Right lung (tissue), 5 donors: ENCODE measurements around the gene DNM3. TPM values are rescaled to one million over a fixed set of nuclear protein-coding genes. Genes with fewer than 3 reads are reported as not detected.
A peak's percentile ranks its signal among the peaks of the same experiment; 100 is the strongest.

Experiments
- DNase-seq, 2 donors: peaks; one replicate each; pipeline ENCODE4 v3.0.0-alpha.2; 2013
- polyA plus RNA-seq, 5 donors: library from polyadenylated mRNA; unstranded; fragments of 120-200 nt; gene quantifications; one replicate each; pipeline versions ENCODE4 v1.2.1 to v1.2.3, GENCODE V29; 2013; ENCODE audit warnings: inconsistent platforms in 1 of 5, low replicate concordance in 1 of 5; ENCODE audit not compliant: insufficient read length in 5 of 5, insufficient read depth in 1 of 5

Gene DNM3
- polyA plus RNA-seq, 5 donors = 4.1 to 6.9 (median 5.2) TPM

DNA sequence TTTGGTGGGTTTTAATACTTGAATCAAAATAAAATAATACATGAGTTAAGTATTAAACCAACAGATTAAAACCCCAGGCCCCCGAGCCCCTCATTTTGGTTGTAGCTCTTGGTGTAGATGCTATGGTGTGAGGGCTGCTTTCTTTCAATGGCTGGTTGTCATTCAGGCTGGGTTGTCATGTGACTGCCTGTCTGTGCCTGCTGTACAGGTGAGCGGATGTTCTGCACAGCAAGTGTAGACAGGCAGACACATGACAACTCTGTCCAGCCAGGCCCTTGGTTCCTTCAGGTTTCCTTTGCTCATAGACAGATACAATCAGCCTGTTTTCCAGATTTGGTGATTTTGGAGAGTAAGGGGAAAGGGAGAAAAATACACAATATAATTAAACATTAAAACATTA is 297.3 kb downstream of the DNM3 start:
- DNase-seq = no peak

DNA sequence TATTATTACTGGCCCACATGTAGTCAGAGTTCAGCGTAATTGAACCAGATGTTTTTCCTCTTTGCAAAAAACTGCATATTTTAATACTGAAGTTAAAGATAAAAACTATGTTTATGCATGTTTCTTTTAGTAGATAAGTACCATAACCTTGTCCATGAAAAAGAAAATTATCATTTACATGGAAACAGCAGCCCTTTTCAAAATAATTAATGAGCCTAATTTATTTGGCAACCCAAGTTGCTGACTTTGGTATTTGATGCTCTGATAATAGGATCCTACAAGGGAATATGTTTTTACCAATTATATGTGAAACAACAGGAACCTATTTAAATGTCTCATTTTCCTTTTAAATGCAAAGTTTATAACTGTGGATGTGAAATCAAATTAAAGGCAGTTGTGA is 297.9 kb downstream of the DNM3 start:
- DNase-seq = no peak

DNA sequence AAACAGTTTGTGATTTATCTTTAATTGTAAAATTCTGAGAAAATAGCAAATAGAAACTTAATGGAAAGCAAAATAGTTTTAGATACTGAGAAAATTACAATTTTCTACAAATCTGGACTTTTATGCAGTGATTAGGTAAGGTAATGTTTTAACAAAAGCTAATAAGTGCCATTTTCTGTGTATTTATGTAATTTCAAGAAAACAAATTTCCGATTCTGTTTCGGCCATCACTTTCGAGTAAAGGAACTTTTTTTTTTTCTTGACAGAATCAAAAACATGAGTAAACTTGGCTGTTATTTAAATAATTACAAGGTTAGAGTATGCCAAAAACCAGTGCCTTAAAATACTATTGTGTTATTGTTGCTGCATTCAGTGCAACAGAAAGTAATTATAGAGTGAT is 298.8 kb downstream of the DNM3 start:
- no peak for DNase-seq

DNA sequence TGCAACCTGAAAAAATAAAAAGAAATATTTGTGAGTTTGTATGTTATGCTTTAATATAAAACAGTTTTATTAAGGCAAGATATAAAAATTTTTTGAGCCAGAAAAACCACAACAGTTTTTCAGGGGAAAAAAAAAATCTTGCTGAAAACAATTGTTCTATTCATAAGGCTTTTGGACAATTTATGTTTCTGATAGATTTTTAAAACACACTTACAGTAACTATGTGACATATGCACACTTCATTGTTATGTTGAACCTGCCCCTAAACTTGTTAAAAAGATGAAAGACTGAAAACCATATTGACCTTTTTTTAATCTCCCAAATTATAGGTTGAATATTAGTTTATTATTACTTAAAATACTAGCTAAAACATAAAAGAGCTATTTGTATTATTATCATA is 299.3 kb downstream of the DNM3 start:
- no peak for DNase-seq

DNA sequence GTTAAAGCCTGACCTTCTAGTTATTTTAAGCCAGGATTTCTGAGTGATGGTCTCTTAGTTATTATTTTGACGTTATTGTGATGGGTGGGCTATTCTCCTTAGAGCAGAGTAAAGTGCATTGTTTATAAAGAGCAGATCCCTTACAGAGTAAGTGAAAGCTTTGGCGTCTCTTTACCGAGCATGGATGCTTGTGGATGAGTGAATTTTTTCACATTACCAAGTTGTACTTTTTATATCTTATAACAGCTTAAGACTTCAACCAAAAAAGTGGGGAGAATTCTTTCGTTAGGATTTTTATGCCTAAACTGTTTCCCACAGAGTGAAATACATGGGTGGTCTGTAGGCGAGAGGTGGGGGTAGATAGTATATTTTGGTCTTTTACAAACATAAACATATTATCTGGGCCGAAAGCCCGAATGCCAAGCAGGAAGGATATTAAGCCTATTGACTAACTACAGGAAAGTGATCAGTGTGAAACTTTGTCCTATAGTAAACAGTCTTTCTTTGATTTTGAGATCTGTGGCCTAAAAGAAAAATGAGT is 300.1 kb downstream of the DNM3 start:
- peak in 1 of 2 donors; percentile 51 for DNase-seq

DNA sequence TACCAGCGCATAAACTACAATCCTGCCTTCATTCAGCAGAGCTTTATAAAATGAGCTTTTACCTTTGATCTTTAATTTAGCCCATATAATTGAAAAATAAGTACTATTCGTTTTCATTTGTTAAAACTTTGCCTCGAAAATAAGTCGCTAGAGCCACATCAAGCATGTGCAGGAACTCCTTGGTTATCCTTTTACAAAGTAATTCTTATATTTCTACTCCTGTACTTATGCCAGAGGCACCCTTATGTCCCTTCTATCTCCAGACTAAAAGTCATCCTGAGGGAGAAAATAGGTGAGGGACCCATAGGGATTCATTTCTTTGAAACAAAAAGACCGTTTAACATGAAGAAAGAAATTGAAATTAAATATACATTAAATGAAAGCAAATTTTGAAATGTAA is 301.0 kb downstream of the DNM3 start:
- no peak for DNase-seq

DNA sequence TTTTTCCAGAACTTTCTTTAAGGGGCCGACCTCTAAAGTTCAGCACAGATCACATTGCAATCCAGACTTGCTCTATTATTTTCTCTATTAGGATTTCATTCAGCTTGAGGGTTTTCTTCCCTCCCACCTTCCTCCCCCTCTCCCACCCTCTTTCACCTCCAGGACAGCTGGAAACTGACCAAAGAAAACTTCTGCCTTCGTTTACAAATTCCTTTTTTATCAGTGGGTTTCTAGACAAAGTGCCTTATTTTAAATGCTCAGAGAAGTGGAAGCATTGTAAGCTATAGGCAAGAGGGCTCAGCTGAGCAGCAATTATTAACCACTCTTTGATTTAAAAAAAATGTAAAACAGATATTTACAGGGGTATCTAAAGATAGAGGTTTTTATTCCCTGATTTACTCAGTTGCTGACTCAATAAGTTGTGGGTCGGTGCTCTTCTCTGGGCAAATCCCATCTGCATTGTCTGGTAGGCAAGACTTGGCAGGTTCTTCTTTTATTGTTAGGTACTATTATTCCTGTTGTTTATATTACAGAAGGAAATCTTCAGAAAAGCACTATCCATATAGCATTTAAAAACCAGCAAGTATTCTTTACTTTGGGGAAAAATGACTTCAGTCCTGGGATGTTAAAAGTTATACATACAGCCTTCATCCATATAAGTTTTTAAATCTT is 302.2 kb downstream of the DNM3 start:
- peak in 1 of 2 donors; percentile 52 for DNase-seq

DNA sequence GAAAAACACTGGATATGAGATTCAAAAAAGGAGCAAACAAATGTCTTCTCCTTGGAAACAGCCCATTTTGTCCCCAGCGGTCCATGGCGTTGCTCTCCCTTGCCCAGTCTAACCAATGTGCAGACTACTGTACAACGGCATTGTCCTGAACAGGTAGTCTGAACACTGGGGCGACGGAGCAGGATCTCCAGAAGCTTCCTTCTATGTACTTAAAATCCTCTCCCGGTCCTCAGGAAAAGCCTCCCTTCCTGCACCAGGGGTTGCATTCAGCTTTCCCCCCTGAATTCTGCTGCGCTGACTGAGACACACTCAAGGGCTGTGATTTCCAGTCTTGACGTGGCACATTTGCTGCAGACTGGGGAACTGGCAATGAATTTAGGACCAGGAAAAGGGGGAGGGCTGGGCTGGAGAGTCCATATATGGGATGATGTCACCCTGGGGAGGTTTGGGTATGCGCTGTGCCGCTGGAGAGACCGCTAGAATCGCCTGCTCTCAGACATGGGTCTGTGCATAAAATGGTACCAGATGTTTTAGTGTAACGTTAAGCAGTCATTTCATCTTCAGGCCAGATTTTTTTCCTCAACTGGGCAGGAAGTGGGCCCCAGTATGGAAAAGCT is 303.3 kb downstream of the DNM3 start:
- peak; percentile 92 to 95 for DNase-seq

DNA sequence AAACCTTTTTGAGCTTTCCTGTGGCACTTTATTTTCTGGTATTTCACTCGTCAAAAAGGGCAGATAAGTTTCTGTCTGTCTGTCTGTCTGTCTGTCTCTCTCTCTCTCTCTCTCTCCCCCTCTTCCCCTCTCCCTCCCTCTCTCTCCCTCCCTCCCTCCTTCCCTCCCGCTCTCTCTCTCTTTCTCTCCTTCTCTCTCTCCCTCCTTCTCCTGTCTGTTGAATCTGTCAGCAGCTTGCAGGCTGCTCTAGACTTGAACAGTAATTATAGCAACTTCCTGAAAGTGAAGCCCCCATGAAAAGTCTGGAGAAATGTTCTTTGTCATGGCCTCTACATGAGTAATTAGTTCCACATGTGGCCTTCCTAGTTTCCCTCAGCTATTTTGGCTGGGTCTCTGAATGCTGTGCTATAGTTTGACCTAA is 303.9 kb downstream of the DNM3 start:
- peak in 1 of 2 donors; percentile 66 for DNase-seq

DNA sequence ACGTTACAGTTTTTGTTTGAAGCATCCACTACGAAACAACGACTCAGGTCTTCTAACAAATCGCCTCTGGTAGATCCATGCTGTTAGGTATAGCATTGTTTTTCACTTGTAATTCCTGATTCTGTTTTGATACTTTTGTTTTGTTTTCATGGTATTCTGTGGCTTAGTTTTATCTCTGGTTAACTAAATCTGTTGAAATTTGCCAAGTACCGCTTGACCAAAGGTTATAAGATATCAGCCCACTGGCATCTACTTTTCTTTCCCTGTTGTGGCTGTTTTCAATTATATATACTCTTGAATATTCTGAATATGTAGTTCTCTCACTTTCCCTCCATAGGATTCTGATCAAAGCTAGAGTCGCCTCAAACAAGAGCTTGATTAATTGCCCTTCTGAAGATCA is 304.4 kb downstream of the DNM3 start:
- no peak for DNase-seq

DNA sequence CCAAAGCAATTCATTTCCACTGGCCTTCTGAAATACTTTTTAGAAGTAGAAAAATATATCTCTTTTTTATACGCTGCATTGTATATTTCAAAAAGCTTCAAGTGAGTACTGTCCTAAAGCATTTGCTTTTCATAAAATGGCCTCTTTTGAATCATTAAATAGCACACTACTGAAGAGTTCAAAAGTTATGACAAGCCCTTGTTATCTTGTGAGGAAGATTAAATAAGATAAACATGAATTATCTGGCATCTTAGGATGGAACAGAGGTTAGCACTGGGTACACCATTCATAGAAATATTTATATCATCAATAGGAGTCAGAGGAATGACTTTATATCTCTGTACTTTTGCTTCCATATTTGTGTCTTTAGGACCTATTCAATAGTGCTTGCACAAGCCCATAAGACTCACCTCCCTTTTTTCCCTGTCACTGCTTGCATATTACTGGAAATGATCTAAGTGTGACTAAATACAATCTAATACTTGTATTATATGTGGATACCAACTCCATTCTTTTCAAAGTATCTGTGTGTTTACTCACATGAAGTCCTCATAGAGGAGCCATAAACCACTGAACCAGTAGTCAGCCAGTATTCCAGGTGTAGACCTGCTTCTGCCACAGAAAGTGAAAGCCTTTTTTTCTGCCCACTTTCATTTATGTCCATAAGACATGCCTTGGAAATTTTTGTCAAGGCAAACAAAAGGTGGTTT is 305.0 kb downstream of the DNM3 start:
- DNase-seq = no peak

DNA sequence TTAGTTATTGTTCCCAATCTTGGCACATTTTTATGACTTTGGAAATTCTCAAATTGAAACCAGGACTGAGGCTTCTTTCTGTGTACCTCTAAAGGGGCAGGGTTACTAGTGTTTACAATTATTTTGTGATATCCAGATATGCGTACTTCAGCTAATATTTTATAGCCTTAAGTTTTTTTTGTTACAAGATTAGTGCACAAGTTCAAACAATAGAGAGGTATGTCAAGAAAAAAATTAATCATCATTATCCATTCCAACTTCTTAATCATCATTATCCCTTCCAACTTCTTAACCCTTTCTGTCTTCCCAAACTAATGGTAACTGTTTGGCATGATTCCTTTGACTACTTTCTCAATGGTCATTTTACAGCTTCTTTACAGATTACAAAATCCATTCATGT is 306.2 kb downstream of the DNM3 start:
- DNase-seq = no peak

DNA sequence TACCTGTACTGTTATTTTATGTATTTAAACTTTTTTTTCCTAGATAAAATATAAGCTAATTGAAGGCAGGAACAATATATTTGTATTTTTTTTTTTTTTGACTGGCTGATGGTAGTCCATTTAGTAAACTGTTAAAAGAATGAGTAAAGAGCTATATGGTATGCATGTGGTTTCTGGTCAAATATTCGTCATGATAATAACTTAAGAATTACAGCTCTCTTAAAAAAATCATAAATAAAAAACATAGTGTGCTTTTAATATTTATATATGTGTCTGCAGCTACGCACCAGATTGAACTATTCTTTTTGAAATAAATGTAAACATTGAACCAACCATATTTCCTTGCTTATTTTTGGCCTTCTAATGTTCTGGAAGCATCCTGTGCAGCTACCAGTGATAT is 306.9 kb downstream of the DNM3 start:
- no peak for DNase-seq

DNA sequence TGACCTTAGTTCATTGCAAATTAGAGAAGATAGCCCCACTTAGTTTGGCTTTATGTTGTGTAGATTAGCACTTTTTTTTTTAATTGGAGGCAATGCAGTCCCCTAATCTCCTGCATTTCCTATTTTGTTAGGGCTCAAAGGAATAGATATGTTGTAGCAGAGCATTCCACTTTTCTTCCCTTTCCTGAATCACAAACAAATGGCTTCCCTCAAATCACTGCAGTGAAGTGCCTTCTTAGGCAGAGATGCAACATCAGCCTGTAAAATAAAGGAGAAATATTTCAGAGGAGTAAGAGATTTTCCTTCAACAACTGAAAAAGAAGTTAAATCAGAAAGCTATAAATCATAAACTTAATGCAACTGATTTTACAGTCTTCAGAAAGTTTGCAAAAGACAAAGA is 307.4 kb downstream of the DNM3 start:
- no peak for DNase-seq

DNA sequence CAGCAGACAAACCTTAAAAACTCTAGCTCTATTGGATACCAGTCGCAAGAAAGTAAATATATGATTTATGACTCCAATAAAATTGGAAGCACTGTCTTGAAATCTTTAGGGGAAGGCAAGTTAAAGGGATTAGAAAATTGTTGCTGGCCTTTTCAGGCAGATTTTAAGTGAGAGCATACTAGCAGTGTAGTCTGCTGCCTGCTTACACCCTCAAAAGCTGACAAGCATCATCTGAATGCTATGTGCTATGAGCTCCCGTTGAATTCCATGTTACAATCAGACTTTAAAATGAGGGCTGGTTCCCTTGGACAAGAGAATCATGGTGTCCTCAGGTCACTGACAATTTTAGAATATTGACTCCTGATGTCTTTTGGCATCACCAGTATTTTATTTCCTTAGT is 308.0 kb downstream of the DNM3 start:
- no peak for DNase-seq

DNA sequence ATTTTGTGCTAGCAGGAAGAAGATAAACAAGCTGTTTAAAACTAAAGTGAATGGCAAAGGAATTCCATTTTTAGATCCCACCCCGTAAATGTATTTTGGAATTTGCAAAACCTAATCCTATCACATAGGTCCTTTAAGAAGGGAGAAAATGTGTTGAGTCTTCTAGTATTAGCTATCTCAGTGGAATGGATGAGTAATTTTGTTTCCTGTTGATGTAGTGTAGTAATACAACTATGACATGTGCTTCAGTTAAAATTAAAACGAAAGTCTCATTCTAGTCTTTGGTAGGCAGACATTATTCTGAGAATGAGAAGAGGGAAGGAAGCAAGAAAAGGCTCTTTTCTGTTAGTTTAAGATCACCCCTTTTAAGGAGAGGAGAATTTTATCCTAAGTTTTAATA is 313.3 kb downstream of the DNM3 start:
- DNase-seq = no peak

DNA sequence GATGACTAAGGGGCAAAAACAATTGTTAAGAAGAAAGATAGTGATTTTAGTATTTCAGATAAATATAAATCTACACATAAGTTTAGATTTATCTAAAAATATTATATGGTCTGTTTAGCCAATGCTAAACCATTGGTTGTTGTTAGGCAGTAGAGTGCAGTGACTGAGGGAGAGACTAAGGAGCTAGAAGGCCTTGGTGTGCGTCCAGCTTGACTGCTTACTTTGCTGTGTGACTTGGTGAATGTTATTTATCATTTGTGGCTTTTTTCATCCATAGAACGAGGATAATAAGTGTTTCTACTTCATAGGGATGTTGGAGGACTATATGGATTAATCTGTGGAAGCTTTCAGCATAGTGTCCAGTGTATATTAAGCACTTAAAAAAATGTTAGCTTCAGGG is 314.5 kb downstream of the DNM3 start:
- DNase-seq = no peak

DNA sequence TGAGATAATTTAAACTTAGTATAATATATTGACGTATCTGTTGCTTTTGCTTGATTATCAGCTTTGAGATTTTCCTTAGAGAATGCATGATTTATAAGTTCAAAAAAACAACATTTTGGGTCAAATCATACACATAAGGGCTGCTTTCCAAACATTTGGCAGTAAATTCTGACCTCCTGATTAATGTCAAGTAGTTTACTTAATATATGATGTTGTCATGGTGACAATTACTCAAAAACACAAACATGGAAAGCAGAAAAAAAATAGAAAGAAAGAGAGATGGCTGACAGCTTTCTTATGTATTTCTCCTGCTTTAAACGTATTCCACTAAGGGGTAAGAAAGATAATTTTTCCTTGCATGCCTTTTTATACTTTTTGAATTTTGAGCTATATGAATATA is 320.9 kb downstream of the DNM3 start:
- no peak for DNase-seq

DNA sequence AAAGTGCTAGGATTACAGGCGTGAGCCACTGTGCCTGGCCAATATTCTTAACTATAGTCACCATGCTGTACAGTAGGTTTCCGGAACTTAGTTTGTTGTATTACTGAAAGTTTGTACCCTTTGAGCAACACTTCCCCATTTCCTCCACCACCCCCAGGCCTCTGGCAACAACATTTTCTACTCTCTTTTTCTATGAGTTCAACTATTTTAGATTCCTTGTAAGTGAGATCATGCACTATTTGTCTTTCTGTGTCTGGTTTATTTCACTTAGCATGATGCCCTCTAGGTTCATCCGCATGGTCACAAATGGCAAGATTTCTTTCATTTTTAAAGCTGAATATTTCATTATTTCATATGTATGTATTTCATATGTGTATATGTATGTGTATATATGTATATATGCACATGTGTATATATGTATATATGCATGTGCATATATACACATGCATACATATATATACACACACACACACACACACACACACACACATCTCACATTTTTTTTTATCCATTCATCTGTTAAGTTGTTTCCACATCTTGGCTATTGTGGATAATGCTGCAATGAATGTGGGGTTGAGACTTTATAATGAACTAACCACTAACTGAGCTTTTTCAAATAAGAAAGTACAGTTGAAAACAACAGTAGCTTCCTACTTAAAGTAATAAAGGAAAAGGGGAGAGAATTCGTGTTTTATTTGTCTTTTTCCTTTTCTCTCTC is 322.4 kb downstream of the DNM3 start:
- DNase-seq = no peak

DNA sequence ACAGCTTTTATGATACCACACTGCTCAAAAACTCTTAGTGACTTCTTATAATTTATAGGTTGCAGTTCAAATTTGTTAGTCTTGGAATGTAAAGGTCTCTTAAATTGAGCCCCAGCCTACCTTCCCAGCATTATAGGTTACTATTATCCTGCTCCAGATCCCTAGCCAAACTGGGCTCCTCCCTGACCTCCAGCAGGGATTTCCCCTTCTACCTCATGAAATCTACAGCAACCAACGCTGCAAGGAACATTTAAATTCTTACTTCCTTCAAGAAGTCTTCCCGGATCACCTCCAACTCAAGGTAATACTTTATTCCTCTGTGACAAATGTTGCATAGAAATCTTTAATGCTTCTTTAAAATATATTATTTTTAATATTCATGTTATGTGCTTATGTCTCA is 324.1 kb downstream of the DNM3 start:
- DNase-seq = no peak

DNA sequence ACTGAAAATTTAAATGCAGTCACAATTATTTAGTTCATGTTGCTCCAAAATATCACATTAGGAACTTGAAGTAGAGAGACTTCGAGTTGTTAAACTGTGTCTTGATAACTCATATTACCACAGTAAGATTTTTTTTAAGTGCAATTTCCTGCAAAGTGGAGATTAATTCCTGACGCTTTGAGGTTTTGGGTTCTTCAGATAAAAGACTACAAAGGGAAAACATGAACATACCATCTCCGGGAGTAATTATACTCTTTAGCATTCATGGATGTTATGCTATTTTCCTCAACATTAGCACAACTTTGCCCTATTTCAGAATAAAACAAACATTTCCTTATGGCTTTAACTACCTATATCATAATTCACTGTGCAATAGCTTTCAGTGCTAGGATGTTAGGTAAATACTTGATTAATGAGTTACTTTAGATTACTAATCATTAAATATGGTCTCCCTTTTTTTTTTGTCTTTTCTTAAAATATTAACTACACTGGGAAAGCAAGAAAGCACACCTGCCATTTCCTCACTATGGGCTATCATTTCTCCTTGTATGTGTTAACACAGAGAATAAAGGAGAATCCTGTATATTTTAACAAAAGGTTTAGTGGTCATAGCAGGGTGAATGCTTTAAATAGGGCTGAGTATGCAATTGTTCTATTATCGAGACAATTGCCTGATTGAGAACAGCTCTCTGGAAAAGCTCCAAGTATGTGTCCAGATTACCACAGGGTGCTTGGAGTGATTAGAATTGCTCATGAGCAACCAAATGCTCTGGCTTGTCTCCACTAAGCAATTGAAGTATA is 326.7 kb downstream of the DNM3 start:
- DNase-seq = no peak

DNA sequence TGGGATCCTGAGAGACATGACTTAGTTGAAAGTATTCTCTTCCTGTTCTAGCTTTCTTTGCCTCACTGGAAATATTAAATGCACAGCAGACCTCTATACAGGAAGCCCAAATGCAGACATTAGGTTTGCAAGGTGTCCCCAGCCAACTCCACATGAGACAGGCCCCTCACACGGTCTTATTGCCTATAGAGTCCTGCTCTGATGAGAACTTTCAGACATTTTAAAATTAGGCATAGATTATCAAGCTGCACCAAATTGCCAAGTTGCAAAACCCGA is 327.2 kb downstream of the DNM3 start:
- DNase-seq = no peak
